Measurements from ENCODE around the gene MYEF2.

MYEF2 gene

DNA sequence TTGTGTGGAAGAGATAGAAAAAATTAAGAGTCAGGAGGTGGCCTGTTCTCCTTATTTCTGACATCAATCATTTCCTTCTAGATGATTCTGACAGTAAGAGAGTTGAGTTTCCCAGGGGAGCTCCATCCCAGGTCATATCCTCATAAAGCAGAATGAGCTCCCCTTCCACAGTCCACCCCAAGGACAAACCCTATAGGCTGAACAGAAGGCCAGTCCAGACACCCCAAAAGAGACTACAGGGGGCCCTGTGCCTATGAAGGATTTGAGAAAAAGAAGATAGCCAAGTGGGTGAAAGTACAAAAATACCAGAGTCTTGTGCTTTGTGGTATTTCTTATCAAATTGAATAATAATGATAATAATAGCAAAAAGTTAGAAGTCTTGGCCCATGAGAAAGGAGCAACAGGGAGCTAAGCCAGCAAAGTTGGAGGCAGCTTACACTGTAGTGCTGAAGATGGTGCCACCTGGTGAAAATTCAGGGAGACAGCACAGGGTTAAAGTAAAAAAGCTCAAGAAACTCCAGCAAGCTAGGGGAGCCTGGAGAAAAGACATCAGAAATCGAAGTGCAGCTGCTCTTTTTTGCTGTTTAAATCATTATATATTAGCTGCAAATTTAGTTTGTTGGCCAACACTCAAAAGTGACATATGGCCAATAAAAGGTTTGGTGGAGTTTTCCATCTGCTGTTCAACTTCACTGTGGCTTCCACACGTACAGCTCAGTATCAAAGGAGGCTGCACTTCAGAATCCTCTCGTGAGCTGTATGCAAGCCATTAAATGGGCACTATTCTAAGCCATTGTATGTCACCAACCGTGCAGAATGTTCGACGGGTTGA, 93.1 kb downstream of the MYEF2 start:
- TF ChIP-seq TAF1 (IDR thresholded peaks at IDR 0.05; ENCODE audit: borderline replicate concordance, insufficient read depth, low read length) (no peak), POLR2AphosphoS5 (IDR thresholded peaks at IDR 0.05; ENCODE audit: low read depth, low read length) (no peak), FOXP2 (optimal IDR thresholded peaks at IDR 0.05; ENCODE audit: borderline replicate concordance, extremely low read depth, extremely low read length, insufficient read depth) (no peak), SIN3A (IDR thresholded peaks at IDR 0.05; ENCODE audit: borderline replicate concordance, insufficient read depth, low read length) (no peak)
- TF ChIP-seq, protein P1, sequence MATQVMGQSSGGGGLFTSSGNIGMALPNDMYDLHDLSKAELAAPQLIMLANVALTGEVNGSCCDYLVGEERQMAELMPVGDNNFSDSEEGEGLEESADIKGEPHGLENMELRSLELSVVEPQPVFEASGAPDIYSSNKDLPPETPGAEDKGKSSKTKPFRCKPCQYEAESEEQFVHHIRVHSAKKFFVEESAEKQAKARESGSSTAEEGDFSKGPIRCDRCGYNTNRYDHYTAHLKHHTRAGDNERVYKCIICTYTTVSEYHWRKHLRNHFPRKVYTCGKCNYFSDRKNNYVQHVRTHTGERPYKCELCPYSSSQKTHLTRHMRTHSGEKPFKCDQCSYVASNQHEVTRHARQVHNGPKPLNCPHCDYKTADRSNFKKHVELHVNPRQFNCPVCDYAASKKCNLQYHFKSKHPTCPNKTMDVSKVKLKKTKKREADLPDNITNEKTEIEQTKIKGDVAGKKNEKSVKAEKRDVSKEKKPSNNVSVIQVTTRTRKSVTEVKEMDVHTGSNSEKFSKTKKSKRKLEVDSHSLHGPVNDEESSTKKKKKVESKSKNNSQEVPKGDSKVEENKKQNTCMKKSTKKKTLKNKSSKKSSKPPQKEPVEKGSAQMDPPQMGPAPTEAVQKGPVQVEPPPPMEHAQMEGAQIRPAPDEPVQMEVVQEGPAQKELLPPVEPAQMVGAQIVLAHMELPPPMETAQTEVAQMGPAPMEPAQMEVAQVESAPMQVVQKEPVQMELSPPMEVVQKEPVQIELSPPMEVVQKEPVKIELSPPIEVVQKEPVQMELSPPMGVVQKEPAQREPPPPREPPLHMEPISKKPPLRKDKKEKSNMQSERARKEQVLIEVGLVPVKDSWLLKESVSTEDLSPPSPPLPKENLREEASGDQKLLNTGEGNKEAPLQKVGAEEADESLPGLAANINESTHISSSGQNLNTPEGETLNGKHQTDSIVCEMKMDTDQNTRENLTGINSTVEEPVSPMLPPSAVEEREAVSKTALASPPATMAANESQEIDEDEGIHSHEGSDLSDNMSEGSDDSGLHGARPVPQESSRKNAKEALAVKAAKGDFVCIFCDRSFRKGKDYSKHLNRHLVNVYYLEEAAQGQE (IDR thresholded peaks at IDR 0.05; ENCODE audit: insufficient read depth in 1 of 2, low read depth in 2 of 2, low read length in 2 of 2): no peak

All from PFSK-1 (cell line).